ENCODE data around the gene CACTIN.

Gene CACTIN

DNA sequence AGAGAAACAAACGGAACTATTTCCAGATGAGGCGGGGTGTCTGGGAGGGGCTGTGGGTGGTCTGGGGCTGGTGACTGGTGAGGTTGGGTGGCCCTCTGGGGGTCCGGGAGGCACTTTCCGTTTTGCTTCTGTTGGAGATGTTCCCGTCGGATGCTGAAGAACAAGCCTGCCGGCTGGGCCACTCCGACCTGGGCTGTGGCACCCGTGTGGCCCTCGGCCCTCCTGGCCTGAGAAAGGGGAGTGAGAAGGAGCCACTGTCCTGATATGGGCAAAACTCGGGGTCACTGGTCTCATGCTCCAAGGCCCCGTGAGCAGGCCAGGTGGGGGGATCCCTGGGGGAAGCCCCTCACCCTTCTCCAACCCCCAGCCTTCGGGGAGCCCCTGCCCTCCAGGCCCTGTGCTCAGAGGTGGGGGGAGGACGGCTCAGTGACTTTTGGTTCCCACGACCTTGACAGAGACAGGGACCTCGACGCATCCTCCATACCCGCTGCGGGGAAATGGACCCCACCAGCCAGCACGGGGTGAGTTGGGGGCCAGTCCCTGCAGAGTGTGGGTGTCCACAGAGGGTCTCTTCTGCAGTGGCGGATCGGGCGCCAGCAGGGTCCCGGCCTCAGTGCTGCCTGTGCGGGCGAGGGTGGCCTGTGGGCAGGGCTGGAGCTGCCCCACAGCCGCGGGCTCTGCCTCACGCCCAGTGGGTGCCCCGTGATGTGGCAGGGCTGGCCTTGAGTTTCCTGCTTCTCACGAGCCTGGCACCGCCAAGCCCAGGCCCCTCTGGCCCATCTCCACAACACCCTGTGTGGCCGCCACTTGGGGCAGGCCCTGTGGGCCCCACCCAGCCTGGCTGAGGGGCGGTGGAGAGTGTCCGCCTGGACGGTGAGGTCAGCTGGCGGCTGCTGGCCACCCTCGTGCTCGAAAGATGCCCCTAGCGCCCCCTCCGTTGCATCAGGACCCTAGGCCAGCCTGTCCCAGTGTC lies 15.6 kb downstream of the CACTIN start:
- in situ Hi-C loops (cut with MboI; ENCODE audit: low sequenced_read_pairs) = no loop called here

DNA sequence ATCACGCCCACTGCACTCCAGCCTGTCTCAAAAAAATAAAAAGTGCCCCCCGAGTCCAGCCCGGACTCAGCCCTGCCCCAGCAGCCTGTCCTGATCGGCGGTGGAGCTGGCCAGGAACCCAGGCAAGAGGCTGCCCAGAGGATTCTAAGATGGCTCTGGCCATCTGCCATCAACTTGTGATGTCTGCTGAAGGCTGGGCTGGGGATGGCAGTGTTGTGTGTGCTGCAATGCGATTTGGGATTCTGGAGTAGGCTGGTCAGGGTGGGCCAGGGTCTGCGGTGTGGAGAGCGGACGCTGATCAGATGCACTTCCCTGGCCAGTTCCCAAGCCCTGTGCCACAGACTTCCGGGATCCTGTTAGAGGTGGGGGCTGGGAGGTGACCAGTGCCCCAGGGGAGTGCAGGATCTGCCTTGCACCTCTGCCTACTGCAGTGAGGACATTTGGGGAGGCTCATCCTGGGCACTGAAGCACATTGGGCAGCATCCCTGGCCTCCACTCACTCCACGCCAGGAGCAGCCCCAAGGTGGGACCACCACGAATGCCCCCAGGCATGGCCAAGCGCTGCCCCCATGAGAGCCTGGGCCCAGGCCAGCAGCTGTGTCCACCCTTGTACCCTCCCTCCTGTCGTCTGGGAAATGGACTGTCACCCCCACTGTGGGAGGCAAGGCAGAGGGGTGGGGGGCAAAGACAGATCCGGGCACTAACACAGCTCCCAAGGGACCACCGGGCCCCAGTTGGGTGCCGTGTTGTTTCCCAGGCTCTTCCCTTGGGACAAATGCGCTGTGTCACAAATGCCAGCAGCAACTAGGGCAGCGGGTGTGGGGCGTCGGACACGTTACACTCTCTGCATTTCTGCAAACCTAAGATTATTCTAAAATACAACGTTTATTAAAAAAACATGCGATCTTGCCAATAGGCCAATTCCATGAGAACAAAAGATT lies 16.5 kb downstream of the CACTIN start:
- in situ Hi-C loops (cut with MboI; ENCODE audit: low sequenced_read_pairs) = no loop called here

DNA sequence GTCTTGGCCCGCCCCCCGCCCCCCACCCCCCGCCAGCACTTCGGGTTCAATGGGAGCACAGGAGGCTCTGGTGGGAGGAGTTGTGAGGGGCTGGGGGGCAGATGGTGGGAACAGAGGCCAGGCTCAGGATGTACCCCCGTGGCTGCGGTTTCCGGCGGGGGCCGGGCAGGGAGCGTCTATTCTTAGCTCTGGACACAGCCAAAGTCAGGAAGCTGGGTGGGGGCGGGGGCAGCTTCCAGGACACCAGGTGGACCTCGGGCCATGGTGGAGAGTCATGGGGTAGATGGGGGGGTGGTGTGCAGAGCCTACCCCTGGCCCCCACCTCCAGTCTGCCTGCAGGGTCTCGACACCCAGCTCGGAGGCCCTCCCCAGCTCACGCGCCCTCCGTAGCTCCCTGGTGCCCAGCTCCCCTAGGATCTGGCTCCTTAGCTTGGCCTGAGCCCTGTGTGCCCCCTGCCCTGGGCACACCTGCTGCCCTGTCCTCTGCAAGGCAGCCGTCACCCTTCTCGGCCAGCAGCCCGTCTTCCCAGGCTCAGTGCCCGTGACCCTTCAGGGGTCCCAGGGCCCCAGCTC lies 17.8 kb downstream of the CACTIN start:
- in situ Hi-C loops (cut with MboI; ENCODE audit: low sequenced_read_pairs) = no loop called here

DNA sequence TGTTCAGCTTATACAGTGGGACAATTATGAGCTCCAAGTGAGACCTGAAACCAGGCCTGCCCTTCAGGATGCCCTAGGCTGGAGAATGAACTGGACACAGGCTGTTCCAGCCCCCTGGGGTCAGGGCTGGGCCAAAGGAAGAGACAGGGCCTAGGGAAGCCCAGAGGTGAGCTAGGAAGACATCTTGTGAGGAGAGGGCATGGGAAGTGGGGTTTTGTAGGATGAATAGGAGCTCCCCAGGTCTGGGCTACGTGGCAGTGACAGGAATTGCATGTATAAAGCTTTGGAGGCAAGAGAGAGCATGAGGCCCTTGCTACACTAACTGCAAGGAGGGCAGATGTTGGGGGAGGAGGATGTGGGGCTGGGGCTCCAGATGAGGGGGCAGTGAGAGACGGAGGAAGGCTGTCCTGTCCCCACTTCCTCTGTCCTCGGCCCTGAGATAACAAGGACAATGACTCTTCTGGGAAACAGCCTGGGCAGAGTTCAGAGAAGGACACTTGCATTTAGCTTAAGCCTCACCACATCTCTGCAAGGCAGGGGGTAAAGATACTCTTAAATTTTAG lies 18.4 kb downstream of the CACTIN start:
- in situ Hi-C loops (cut with MboI; ENCODE audit: low sequenced_read_pairs) = no loop called here

DNA sequence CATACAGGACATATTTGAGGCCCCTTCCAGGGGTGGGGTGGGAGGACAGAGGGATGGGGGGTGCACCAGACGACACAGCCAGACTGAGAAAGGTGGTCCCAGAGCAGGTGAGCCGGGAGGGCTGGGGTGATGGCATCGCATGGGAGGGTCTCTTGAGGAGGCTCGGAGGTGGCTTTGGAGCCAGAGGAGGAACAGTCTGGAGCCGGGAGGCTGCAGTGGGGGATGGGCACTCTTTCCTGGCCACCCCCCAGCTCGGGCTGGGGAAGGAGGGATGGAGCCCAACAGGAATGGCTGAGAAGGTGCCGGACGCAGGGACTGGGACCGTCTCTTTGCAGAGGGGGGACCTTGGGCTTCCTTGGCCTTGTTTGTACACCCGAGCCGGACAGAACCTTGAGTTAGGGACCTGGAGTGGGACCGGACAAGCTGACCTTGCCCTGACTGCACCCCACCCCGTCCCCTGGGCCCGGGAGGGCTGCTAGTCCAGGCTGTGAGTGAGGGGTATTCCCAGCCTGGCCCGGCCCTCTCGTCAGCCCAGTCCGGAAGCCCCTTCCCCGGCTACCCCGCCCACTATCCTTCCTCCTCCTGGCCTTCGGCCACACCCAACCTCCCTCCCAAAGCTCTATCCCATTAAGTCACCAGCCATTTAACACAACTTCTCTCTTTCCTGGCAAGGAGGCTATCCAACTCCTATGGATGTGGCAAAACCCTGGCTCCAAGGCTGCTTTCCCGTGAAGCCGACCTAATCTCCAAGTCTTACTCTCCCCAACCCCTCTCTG lies 19.1 kb downstream of the CACTIN start:
- in situ Hi-C loops (cut with MboI; ENCODE audit: low sequenced_read_pairs) = no loop called here

DNA sequence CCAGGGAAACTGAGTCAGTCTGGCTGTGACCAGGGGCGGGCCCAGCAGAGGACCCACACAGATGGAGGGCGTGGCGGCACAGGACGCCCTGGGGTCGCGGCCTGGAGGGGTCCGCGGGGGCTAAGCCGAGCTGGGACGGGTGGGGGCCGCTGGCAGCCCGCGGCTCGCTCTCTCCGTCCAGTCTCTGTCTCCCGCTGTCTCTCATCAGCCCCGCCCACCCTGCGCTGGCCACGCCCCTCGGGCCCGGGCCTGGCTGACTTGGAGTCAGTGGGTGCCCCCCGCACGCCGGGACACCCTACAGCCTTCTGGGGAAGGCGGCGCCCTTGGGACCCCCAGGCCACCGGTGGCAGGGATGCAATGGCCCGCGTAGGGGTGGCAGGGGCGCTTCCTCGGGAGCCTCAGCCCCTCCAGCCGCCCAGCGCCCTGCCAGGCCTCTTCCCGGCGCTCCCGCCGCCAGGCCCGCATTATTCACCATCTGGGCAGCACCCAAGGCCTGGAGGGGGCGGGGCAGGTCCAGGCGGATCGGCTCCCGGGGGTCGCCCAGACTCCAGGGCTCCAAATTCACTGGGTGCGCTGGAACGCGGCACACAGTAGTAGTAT lies 19.8 kb downstream of the CACTIN start, which contains the start of gene TBXA2R:
Gene TBXA2R, minus strand, starts transcription at position 186 of the 600 bp plus-strand sequence. CDS start 6,241 bp downstream, outside the sequence.
- in situ Hi-C loops (cut with MboI; ENCODE audit: low sequenced_read_pairs) = no loop called here

DNA sequence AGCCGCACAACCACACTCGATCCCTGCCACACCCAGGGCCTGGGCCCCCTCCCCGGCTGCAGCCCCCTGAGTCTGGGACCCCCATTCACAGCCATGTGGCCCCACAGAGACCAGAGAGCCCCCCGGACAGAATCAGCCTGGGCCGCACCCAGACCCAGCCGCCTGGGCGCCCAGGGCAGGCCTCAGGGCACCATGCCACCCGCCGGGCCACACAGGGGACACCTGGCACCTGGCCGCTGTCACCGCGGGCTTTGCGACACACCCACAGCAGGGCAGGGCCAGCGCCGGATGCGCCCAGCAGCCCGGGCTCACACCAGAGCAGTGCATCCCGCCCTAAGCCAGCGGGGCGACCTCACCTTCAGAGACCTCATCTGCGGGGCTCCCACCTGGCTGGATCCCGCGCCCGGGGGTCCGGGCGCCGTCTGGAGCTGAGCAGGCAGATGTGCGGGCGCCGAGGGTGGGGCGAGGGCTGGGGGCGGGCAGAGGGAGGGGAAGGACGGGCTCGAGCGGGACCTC lies 20.4 kb downstream of the CACTIN start:
- in situ Hi-C loops (cut with MboI; ENCODE audit: low sequenced_read_pairs) = no loop called here

DNA sequence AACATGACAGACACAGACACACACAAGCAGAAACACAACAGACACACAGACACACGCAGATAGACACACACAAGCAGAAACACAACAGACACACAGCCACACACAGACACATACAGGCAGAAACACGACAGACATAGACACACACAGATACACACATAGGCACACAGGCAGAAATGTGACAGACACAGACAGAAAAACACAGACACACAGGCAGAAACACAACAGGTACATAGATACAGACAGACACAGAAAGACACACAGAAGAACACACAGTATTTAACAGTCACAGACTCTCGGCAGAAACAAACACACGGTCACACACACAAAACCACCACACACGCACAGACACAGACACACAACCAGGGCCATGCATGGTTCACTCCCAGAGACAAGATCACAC lies 20.8 kb downstream of the CACTIN start:
- in situ Hi-C loops (cut with MboI; ENCODE audit: low sequenced_read_pairs) = no loop called here

DNA sequence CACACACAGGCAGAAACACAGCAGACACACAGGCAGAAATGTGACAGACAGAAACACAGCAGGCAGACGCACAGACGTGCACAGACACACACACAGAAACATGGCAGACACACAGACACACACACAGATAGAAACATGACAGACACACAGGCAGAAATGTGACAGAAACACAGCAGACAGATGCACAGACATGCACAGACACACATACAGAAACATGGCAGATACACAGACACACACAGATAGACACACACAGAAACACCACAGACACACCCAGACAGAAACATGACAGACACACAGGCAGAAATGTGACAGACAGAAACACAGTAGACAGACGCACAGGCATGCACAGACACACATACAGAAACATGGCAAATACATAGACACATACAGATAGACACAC lies 21.2 kb downstream of the CACTIN start:
- in situ Hi-C loops (cut with MboI; ENCODE audit: low sequenced_read_pairs) = no loop called here

DNA sequence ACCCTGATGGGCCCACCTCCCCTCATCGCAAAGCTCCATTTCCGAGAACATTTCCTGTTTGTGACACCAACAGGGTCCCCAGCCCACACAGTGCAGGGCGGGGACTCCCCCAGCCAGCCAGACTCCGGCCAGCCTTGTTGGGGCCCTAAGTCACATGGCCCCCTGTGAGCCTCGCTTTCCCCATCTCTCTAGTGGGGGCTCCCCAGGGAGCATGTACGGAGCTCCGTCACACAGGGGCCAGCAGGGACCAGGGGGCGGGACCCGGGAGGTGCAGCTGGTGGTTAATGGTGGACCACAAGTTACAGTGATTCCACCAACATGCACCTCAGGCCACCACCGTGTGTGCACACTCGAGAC lies 21.6 kb downstream of the CACTIN start:
- in situ Hi-C loops (cut with MboI; ENCODE audit: low sequenced_read_pairs) = no loop called here

DNA sequence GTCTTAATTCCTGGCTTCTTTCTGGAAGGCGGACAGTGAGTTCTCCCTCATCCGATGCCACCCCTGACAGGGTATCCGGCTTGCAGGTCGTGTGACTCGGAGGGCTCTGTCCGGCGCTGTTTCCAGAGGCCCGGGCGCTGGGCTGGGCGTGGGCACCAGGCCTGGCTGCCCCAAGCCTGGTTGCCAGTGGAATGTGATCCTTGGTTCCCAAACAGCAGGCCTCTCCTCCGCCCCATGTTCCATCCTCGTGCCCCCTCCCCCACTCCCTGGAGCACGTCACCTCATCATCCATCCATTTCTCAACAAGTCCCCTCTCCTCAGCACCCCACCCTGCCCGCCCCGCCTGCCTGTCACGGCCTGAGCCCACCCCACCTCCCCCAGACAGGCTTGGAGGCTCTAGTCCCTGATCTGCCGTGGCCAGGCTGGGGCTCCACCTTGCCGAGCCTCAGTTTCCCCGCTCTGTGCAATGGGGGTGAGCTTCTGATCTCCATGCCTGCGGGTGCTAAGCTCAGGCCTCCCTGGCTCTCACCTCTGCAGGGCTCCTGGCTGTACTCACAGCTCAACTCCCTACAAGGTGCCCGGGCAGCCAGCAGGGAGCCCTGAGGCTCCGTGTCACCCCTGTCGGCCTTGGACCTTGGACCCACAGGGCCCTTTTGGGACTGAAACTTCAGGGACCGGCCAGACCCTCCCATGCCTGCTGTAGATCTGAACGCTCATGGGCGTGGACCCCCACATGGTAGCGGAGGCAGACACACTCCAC lies 22.2 kb downstream of the CACTIN start:
- in situ Hi-C loops (cut with MboI; ENCODE audit: low sequenced_read_pairs) = no loop called here

DNA sequence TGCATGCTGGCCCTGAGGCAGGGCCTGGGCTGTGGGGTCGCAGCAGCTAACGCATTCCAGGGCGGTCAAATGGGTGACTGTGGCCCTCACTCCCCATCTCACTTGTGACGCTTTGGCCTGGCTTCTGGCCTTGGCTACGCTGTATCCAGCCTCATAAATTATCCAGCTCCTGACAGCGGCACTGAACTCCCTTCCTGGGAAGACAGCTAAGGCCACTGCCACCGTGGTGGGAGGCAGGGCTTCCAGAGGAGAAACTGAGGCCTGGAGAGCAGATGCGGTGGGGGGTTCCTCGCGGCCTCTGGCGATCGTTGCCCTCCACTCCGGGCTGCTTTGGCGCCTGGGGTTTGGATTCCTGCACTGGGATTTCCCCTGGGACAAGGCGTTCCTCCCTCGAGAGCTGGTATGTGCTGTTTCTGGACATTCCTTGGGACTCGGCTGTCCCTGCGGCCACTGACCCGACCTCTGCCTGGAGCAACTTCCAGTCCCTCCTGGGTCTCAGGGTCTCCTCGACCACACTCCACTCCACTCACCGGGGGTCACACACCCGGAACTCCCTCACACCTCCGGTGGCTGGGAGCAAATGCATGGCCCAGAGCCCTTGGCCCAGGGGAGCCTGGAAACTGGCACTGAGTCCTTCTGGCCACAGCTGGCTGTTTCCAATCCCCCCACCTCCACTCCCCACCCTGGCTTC lies 23.3 kb downstream of the CACTIN start:
- in situ Hi-C loops (cut with MboI; ENCODE audit: low sequenced_read_pairs) = no loop called here

DNA sequence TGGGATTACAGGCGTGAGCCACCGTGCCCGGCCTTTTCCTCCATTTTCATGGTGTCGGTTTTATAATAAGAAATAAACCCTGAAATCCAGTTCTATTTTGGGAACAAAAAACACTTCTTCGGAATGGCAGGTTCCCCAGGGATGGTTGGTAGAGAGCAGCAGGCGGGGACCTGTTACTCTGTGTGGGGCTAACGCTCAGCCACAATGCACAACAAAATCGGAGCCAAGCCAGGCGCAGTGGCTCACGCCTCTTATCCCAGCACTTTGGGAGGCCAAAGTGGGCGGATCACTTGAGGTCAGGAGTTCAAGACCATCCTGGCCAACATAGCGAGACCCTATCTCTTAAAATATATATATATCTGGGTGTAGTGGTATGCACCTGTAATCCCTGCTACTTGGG lies 25.6 kb downstream of the CACTIN start:
- in situ Hi-C loops (cut with MboI; ENCODE audit: low sequenced_read_pairs) = no loop called here

DNA sequence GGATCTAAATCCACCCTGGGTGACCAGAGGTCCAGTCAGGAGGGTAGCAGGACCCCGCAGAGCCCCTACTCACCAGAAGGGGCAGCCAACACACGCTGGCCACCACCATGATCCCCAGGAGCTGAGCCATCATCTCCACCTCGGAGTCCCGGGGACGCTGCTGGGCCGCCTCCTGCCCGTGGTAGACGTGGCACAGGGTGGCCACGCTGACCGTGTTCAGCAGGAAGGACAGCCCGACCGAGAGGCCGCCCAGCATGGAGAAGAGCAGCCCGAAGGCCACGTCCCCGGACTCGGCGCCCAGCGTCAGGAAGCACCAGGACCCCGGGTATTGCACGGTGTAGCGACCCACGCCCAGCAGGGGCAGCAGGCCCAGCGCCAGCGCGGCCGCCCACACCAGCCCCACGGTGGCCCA lies 26.8 kb downstream of the CACTIN start:
- in situ Hi-C loops (cut with MboI; ENCODE audit: low sequenced_read_pairs) = no loop called here

DNA sequence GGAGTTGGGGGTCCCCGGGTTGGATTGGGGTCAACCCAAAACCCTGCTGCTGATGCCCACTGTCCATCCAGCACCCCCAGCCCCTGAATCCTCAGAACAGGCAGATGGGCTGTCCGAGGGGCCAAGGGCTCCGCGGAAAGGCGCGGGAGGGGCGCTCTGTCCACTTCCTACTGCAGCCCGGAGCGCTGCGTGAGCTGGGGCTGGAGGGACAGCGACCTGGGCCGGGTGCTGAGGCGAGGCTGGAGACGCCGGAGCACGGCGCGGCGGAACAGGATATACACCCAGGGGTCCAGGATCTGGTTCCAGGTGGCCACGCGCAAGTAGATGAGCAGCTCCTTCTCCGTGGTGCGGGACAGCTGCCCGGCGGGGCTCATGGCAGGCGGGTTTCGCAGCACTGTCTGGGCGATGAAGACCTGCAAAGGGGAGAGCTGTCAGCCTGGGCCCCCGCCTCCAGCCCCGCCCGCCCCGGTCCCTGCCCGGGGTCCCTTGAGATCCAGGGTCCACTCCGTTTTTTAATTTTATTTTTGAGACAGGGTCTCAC lies 31.0 kb downstream of the CACTIN start:
- in situ Hi-C loops (cut with MboI; ENCODE audit: low sequenced_read_pairs) = no loop called here

DNA sequence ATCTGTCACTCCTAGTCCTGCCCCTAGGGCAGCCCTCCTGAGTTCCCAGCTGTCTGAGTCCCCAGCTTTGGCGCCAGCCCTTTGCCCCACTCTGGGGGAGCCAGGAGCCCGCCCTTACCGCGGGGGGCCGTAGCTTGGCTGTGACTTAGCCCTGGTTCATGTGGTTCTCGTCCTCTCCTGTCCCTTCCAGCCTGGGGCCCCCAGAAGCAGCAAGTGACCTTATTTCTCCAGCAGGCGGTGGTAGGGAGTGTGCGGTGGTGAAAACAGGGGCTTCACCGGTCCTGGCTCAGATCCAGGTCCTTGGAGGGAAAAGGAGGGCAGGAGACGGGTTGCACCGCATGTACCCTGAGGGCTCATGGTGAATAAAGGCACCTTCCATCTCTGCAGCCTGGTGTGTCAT lies 33.4 kb downstream of the CACTIN start:
- in situ Hi-C loops (cut with MboI; ENCODE audit: low sequenced_read_pairs) = no loop called here

DNA sequence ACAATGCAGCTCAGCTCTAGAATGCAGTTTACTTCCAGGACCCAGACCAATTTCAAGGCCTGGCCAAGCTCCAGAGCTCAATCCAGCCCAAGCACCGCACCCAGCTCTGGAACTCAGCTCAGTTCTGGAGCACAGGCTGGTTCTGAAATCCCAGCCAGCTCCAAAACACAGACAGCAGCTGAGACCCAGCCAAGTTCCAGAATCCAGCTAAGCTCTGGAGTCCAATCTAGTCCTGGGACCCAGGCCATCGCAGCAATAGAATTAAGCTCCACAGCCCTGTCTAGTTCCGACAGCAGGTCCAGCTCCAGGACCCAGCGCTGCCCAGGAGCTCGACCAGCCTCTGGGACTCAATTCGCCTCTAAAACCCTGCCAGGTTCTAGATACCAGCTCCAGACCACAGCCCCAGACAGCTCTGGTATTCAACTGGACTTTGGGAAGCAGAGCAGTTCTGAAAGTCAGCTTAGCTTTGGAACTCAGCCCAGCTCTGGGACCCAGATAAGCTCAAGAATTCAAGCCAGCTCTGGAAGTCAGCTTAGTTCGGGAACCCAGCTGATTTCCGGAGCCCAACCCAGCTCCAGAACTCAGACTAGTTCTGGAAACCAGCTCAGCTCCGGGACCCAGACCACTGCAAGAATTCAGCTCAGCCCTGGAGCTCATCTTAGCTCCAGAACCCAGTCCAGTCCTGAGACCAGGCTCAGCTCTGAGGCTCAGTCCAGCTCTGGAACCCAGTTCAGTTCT lies 34.5 kb downstream of the CACTIN start:
- in situ Hi-C loops (cut with MboI; ENCODE audit: low sequenced_read_pairs) = no loop called here

Measured in HL-60/S4 treated with phorbol 12-myristate 13-acetate at 8.2 ng/mL for 4 days and 3 days (cell line).